ENCODE results near the gene CISD1.

The CISD1 gene

DNA sequence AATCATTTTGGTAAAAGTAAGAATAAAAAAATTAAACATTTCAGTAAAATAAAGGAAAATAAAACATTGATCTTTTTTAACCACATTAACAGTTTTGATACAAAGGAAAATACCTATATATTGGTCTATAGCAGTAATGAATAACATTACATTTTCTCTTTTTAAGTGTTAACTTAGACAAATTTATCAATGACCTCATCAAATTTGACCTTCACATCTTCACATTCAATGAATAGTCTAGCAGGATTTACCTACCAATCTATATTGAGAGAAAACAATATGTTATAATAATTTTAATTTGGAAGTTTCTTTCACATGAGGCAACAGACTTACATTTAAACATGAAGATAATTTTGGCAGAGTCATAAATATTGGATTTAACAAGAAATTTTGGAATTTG lies 47.9 kb downstream of the CISD1 start:
- no peak for DNase-seq

GRCh38 chr10:58318346-58318745 lies 49.4 kb downstream of the CISD1 start:
- no peak for DNase-seq

- DNase-seq: no peak
These were observed 50.6 kb downstream of the CISD1 start for GRCh38 chr10:58319599-58319998.

GRCh38 chr10:58320351-58321049 lies 51.5 kb downstream of the CISD1 start:
- no peak for DNase-seq

GRCh38 chr10:58322072-58322834 lies 53.3 kb downstream of the CISD1 start:
- peak; percentile 60 for DNase-seq

- no peak for DNase-seq
These were observed 53.9 kb downstream of the CISD1 start for GRCh38 chr10:58322835-58323209.

DNA sequence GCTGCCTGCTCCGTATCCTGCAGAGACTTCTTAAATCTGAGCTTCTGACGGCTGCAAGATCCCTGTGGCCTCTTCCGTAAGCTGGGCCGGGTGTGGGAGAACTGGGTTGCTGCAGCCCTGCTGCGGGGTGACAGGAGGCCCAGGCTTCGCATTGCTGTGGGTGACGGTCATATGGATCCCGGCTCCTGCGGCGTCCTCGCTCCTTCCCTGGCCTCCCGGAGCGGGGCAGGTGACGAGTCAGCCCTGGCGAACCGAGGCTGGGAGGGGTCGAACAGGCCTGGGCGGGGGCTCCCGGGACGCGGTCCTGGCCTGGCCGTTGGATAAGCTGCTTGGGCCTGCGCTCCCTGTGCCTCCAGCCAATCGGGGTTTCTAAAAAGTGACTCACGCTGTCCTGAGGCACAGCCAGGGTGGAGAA lies 58.0 kb downstream of the CISD1 start:
- DNase-seq: no peak

- DNase-seq: no peak
These were observed 59.3 kb downstream of the CISD1 start for GRCh38 chr10:58328233-58328632.

GRCh38 chr10:58330431-58330830 lies 61.5 kb downstream of the CISD1 start:
- DNase-seq: no peak

DNA sequence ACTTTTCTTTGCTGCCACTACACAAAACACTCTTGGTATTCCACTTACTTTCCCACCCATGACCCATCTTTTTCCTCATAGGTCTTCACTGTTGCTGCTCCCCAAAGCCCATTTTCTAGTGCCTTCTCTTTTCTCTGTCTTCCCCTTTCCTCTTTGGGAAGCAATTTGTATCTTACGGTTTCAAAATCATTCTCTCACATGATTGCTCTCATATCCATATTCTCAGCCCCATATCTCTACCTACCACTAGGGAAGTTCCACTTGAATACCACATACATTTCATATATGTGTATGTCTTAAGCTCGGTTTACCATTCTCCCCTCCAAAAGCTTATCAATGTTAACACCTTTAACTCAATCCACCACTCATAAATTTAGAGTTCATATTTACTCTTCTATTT lies 62.7 kb downstream of the CISD1 start:
- DNase-seq: no peak

- DNase-seq: peak; percentile 84
These were observed 65.9 kb downstream of the CISD1 start, which contains the start of gene UBE2D1 for GRCh38 chr10:58334817-58335305. Gene UBE2D1, plus strand, starts transcription at chr10:58335006. Its CDS starts 196 bp downstream, at chr10:58335202.

- peak; percentile 13 for DNase-seq
These were observed 66.5 kb downstream of the CISD1 start for GRCh38 chr10:58335306-58336005.

DNA sequence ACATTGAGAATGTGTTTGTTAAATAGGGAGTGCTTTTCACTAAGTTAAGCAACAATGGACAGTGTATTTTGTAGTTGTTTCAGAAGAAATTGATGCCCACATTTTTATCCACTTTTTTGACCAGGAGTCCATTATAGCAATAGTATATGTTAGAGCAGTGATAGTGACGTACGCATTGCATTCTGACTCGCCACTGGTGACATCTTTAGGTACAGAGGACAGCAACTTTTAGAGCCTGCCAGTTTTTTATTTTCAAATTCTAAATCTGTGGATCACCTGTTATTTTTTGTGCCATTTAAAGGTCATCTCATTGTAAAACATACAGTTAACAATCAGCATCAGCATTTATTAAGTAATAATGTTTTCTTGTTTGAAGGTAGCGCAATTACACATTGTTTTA lies 67.3 kb downstream of the CISD1 start:
- no peak for DNase-seq
